GM19193 (cell line): ENCODE data around the gene CEBPE.

Experiments used
- POLR2A ChIP-seq: IDR thresholded peaks from 4 replicates; pipeline ENCODE4 v1.6.1; 2011; ENCODE audit not compliant: insufficient read depth, insufficient read length; ENCODE audit errors: extremely low read depth

Gene CEBPE

DNA sequence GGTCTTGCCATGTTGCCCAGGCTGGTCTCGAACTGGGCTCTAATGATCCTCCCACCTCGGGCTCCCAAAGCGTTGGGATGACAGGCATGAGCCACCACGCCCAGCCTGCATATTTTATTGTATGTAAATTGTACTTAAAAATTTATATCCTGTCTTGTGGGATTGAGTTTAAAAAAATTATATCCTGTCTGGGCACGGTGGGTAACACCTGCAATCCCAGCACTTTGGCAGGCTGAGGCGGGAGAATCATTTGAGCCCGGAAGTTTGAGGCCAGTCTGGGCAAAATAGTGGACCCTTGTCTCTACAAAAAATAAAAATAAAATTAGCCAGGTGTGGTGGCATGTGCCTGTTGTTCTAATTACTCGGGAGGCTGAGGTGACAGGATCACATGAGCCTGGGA, 13.9 kb upstream of the CEBPE start:
- no peak for TF ChIP-seq POLR2A

- no peak for TF ChIP-seq POLR2A
Measured at GRCh38 chr14:23131482-23131881, 12.4 kb upstream of the CEBPE start.

GRCh38 chr14:23130871-23131270, 11.8 kb upstream of the CEBPE start:
- no peak for TF ChIP-seq POLR2A

GRCh38 chr14:23129759-23130316, 10.8 kb upstream of the CEBPE start:
- no peak for TF ChIP-seq POLR2A

DNA sequence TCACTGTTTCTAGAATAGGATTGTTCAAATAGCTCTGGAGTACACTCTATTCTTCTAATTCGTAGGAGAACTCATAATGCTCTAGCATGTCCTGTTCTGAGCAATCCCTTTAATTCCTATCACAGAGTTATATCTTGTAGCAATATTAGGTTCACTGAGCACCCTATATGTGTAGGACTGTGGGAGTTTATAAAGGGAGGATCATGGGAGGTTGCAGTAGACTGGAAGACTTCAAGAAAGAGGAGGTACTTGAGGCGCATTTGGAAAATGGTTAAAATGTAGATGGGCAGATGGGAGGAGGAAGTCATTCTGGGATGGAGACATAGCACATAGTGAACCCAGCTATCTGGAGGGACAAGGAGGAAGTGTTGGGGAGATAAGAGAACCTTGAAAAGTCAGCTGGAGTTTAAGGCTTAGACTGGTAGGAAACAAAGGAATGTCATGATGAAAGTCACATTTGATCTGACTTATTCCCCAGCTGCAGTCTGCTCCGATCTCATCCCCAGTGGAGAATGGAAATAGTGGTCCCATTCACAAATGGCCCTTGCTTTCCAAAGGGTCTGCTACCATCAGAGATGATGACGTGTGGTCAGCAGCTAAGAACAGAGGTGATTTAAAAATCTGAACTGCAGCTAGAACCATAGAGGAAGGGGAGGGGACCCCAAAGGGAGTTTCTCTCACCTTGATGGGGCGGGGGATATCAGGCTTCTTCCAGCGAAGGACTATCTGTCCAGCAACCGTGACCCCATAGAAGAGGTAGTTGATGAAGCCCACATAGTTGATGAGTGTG, 10.1 kb upstream of the CEBPE start:
- no peak for TF ChIP-seq POLR2A

DNA sequence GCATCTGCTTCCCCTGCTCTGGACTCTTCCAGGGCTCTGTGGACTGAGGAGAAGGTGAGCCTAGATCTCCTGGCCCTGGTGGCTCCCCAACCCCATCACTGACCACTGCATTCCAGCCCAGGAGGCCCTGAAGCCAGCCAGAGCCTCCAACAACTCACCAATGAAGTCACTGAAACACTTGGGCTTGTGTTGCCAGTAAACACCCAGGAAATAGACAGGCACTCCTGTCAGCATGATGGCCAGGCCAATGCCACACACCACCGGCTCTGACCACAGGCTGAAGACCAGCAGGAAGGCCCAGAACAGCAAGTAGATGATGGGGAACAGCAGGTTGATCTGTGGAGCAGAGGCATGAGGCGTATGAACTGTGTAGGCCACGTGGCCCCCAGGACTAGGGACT, 8.8 kb upstream of the CEBPE start:
- TF ChIP-seq POLR2A = no peak

DNA sequence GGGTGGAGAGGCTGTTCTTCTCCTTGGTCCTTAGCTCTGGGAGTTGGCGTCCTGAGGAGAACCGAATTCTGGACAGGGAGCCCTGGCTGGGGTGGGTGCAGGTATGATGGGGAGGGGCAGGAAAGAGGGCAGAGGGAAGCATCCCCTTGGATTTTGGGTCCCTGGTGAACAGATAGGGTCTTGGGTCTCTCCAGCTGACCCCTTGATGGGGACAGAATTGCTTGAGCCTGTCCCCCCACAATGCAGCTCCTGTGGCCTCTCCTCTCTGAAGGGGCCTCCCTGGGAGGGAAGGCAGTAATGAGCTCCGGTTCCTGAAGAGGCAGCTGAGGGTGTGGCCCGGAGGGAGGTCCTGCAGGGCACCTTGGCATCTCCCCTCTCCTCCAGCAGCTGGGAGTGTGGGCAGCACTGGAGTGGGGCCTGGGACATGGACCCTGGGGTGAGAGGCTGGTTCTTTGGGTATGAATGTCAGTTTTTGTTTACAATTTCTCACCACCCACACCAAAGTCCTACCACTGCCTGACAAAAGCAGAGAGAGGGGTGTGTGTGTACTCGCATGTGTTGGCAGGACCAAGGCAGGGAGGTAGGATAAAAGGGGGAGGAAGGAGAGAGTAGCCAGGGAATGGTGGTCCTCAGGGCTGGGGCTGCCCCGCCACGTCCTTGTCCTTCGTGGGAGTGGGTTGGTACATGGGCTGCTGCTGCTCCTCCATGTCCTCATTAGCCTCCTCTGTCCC, 7.7 kb upstream of the CEBPE start:
- no peak for TF ChIP-seq POLR2A

GRCh38 chr14:23125933-23126524, 7.0 kb upstream of the CEBPE start:
- no peak for TF ChIP-seq POLR2A

DNA sequence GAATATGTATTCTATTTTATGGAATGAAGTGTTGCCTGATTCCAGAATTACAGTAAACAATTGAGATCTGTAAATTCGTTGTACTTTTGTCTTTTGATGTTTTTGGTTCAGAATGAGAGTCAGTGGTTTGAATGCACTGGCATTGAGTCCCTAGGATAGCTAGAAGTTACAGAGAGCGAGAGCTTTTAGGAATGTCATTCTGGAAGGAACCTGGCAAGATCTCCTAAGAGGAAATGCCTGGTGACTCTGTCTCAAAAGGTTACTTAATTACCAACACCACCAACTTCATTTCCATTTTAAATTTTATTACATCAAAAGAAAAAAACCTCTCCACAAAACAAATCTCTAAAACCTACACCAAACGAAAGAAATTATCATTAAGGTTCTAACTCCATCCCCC, 6.0 kb upstream of the CEBPE start:
- TF ChIP-seq POLR2A = no peak

- no peak for TF ChIP-seq POLR2A
Measured at GRCh38 chr14:23124337-23124954, 5.4 kb upstream of the CEBPE start.

DNA sequence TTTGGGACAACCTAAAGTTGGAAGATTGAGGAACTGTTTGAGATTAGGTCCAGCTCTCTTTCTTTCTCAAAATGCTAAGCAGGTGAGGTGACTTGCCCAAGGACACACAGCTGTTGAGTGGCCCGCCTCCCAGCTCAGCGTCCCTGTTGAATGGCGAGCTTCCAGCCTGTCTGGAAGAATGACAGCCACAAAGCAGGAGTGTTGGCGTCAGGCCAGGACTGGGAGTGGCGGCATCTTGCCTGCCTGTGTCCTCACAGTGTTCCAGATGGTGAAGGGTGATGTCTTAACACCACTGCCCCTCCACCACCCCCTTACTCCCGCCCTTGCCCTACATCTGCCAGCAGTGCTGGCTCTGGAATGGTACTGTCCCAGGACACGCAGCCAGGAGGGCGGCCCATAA, 4.4 kb upstream of the CEBPE start:
- no peak for TF ChIP-seq POLR2A

DNA sequence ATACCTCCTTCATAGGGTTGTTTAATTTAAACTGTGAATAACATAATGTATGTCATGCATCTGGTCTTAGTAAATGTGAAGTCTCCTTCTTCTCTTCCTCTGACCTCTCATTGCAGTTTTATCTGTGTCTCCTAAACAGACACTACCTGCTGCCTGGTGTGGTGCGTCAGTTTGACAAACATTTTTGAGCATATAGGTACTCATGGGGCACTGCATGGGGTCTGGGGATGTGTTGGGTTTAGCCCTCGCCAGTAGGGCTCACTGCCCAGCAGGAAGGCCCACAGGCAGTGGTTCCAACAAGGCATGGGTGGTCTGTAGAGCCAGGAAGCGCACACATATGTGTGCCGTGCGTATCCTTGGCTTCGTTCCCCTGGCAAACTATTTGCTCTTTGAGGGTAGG, 3.0 kb upstream of the CEBPE start:
- no peak for TF ChIP-seq POLR2A

GRCh38 chr14:23121361-23121771, 2.3 kb upstream of the CEBPE start:
- TF ChIP-seq POLR2A = no peak

DNA sequence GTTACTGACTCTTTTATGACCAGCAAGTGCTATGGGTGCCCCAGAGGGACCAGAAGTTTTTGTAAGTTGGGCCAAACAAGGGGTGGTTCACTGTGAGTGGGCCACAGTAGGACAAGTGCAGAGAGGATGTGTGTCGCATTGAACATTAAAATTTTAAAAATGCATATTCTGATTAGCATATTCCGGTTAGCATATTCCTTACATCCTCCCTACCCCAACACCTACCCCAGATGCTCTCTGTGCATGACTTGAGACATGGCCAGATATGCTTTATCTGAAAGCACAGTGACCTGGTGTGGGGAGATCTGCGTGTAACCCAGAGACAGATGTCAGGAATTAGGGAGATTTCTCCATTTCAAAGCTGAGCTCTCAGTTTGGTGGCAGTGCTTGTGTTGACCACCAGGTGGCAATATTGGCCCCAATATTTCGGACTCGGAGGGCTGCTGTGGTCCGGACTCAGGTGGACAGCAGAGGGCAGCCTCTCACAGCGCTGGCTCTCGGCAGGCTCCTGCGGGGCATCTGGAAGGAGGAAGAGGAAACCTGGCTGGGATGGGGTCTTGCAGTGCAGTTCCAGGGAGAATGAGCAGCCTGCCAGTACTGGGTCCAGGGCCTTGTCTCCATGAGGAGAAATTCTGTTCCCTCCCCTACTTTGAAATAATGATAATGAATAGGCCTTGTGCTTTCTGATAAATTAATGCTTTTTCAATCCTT, 1.6 kb upstream of the CEBPE start:
- no peak for TF ChIP-seq POLR2A
